ENCODE results near the gene TRAPPC3L. TPM values are rescaled to one million over a fixed set of nuclear protein-coding genes. Genes with fewer than 3 reads are reported as not detected.

Gene TRAPPC3L
- total RNA-seq, 1 experiment from 2014 or later = not detected

GRCh38 chr6:116529466-116530290 is 15.8 kb downstream of the TRAPPC3L start:
- DNase-seq (ENCODE audit: low read depth, low spot score) (no peak), ATAC-seq (peak; percentile 32)
- Histone ChIP-seq H3K4me2 (ENCODE audit: low read length) (peak overlapping the region; percentile 57), H3K9me3 (ENCODE audit: control insufficient read depth in 1 of 2, insufficient read depth in 1 of 2, low read depth in 1 of 2, low read length in 2 of 2) (no peaks in the 10 kb centered on the region), H4K20me1 (ENCODE audit: insufficient read depth) (no peaks in the 10 kb centered on the region), H3K4me3 (replicated peaks in 1 of 2; ENCODE audit: low read depth in 1 of 2, low read length in 2 of 2) (no peak overlapping the region), H3K79me2 (ENCODE audit: insufficient read depth, low read length) (no peaks in the 10 kb centered on the region), H2AFZ (ENCODE audit: low read depth, low read length, poor library complexity, severe bottlenecking) (peak overlapping the region; percentile 90), H3K27ac (ENCODE audit: low read depth, low read length) (no peak overlapping the region), H3K4me1 (ENCODE audit: control insufficient read depth in 1 of 2, insufficient read depth in 2 of 2, low read length in 2 of 2) (peaks cover 3 to 17% of the 10 kb centered on the region in 2 experiments; a peak in 3 of 4 replicates), H3K9me2 (ENCODE audit: insufficient read depth) (no peaks in the 10 kb centered on the region), H3K9ac (ENCODE audit: low read length) (no peak overlapping the region), H3K27me3 (ENCODE audit: insufficient read depth, low read length) (no peaks in the 10 kb centered on the region), H3K36me3 (ENCODE audit: control insufficient read depth in 1 of 2, insufficient read depth in 2 of 2, low read length in 2 of 2) (no peaks in the 10 kb centered on the region)
- RAD21 ChIA-PET (ENCODE audit: low non-redundant PET in 1 of 2, low total read pairs in 2 of 2, uncharacterized antibody in 2 of 2, unreplicated experiment in 2 of 2) = no interaction called here
- TF ChIP-seq POLR2A (IDR thresholded peaks at IDR 0.05; ENCODE audit: borderline replicate concordance, extremely low read depth, insufficient read depth, insufficient read length) (no peak), MAX (IDR thresholded peaks at IDR 0.05) (no peak), FOSL1 (IDR thresholded peaks at IDR 0.05; ENCODE audit: low read depth) (no peak), EZH2 (IDR thresholded peaks at IDR 0.05) (no peak), CBX3 (IDR thresholded peaks at IDR 0.05; ENCODE audit: low read depth) (no peak), EZH2phosphoT487 (IDR thresholded peaks at IDR 0.05; ENCODE audit: borderline replicate concordance) (no peak), CEBPB (IDR thresholded peaks at IDR 0.05; ENCODE audit: low read depth) (no peak)
- intact Hi-C loops (cut with micrococcal nuclease) = loop anchor here (5.0 kb wide), 1 partner anchor 262 kb away; no protein-coding TSS in a partner anchor
- POLR2A ChIA-PET = no interaction called here
- CTCF ChIA-PET = interaction anchor here (1.1 to 1.4 kb wide), 2 partner anchors 242 to 261 kb away, joined by 3 to 6 read pairs; no protein-coding TSS in a partner anchor
- no TSS peak for BruUV-seq (replicated peaks)

DNA sequence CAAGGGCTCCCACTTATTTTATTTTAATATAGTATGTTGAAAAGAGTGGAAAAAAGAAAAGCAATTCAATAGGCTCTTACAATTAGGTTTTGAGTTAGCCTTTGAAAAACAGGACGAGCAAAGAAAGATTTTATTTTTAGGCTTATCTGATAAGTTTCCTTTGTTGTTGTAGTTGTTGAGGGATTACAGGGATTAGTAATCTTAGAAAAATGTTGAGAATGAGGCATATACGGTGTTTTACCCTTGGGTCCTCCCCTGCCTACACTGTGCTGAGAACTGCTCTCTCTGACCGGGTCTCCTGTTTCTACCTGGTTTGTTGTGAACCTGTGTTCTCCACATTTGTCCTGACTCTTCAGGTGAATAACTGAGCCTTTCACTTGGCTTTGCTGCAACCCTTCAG is 16.7 kb downstream of the TRAPPC3L start:
- H3K9ac ChIP-seq (ENCODE audit: low read length) = no peak overlapping the region
- H3K36me3 ChIP-seq (ENCODE audit: control insufficient read depth in 1 of 2, insufficient read depth in 2 of 2, low read length in 2 of 2) = no peaks in the 10 kb centered on the region
- peak overlapping the region; percentile 90 for H2AFZ ChIP-seq (ENCODE audit: low read depth, low read length, poor library complexity, severe bottlenecking)
- H3K9me2 ChIP-seq (ENCODE audit: insufficient read depth) = no peaks in the 10 kb centered on the region
- TF ChIP-seq RAD21 (IDR thresholded peaks at IDR 0.05; ENCODE audit: low read depth) (no peak), SRF (IDR thresholded peaks at IDR 0.05; ENCODE audit: low read depth) (no peak), JUND (IDR thresholded peaks at IDR 0.05) (no peak), SP1 (IDR thresholded peaks at IDR 0.05; ENCODE audit: low read depth) (no peak), EZH2phosphoT487 (IDR thresholded peaks at IDR 0.05; ENCODE audit: borderline replicate concordance) (no peak), CEBPB (IDR thresholded peaks at IDR 0.05; ENCODE audit: low read depth) (no peak), SIN3A (IDR thresholded peaks at IDR 0.05; ENCODE audit: low read depth) (no peak), EZH2 (IDR thresholded peaks at IDR 0.05) (no peak), ZBTB33 (IDR thresholded peaks at IDR 0.05; ENCODE audit: extremely low read depth, insufficient replicate concordance, low read length) (no peak)
- TF ChIP-seq, protein P1, sequence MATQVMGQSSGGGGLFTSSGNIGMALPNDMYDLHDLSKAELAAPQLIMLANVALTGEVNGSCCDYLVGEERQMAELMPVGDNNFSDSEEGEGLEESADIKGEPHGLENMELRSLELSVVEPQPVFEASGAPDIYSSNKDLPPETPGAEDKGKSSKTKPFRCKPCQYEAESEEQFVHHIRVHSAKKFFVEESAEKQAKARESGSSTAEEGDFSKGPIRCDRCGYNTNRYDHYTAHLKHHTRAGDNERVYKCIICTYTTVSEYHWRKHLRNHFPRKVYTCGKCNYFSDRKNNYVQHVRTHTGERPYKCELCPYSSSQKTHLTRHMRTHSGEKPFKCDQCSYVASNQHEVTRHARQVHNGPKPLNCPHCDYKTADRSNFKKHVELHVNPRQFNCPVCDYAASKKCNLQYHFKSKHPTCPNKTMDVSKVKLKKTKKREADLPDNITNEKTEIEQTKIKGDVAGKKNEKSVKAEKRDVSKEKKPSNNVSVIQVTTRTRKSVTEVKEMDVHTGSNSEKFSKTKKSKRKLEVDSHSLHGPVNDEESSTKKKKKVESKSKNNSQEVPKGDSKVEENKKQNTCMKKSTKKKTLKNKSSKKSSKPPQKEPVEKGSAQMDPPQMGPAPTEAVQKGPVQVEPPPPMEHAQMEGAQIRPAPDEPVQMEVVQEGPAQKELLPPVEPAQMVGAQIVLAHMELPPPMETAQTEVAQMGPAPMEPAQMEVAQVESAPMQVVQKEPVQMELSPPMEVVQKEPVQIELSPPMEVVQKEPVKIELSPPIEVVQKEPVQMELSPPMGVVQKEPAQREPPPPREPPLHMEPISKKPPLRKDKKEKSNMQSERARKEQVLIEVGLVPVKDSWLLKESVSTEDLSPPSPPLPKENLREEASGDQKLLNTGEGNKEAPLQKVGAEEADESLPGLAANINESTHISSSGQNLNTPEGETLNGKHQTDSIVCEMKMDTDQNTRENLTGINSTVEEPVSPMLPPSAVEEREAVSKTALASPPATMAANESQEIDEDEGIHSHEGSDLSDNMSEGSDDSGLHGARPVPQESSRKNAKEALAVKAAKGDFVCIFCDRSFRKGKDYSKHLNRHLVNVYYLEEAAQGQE (IDR thresholded peaks at IDR 0.05; ENCODE audit: low read depth) = no peak
- H3K9me3 ChIP-seq (ENCODE audit: control insufficient read depth in 1 of 2, insufficient read depth in 1 of 2, low read depth in 1 of 2, low read length in 2 of 2) = no peaks in the 10 kb centered on the region
- no TSS peak for BruUV-seq (replicated peaks)
- ChIA-PET RAD21 (ENCODE audit: low non-redundant PET in 1 of 2, low total read pairs in 2 of 2, uncharacterized antibody in 2 of 2, unreplicated experiment in 2 of 2) (no interaction called here), CTCF (interaction anchor here (1.4 kb wide), 1 partner anchor 260 kb away, joined by 3 read pairs; no protein-coding TSS in a partner anchor), POLR2A (no interaction called here)
- no peaks in the 10 kb centered on the region for H4K20me1 ChIP-seq (ENCODE audit: insufficient read depth)
- no peaks in the 10 kb centered on the region for H3K27me3 ChIP-seq (ENCODE audit: insufficient read depth, low read length)
- H3K4me1 ChIP-seq (ENCODE audit: control insufficient read depth in 1 of 2, insufficient read depth in 2 of 2, low read length in 2 of 2) = peaks cover 3 to 17% of the 10 kb centered on the region in 2 experiments; a peak in 3 of 4 replicates
- DNase-seq (ENCODE audit: low read depth, low spot score) (no peak), ATAC-seq (peak; percentile 79)
- intact Hi-C loops (cut with micrococcal nuclease) = no loop called here
- H3K4me2 ChIP-seq (ENCODE audit: low read length) = peak overlapping the region; percentile 57
- H3K4me3 ChIP-seq (replicated peaks in 1 of 2; ENCODE audit: low read depth in 1 of 2, low read length in 2 of 2) = peak overlapping the region in 1 of 2 experiments; percentile 11; a peak in 1 of 4 replicates
- no peak overlapping the region for H3K27ac ChIP-seq (ENCODE audit: low read depth, low read length)
- no peaks in the 10 kb centered on the region for H3K79me2 ChIP-seq (ENCODE audit: insufficient read depth, low read length)

Data from HCT116 (cell line).